ENCODE measurements around the gene APBA2. TPM values are rescaled to one million over a fixed set of nuclear protein-coding genes. Genes with fewer than 3 reads are reported as not detected.

The APBA2 gene
- total and polyA plus RNA-seq, 10 of the 15 experiments (the other 5 are each of a cell fraction or from before 2014, with no cell fraction given) = 0.06 to 0.26 (median 0.07) TPM; not detected in 7

GRCh38 chr15:29090617-29091466 is 205.1 kb downstream of the APBA2 start:
- H3K9me3 ChIP-seq (replicated peaks; ENCODE audit: control insufficient read depth, insufficient read depth, low read length) = no peaks in the 10 kb centered on the region
- H3K4me1 ChIP-seq (ENCODE audit: control insufficient read depth, insufficient read depth, low read length) = no peaks in the 10 kb centered on the region
- ChIA-PET CTCF (interaction anchor here (0.6 to 1.6 kb wide), 10 partner anchors 9 to 650 kb away, joined by 3 to 6 read pairs (median 4); no protein-coding TSS in a partner anchor), RAD21 (ENCODE audit: unreplicated experiment) (no interaction called here), SMC1A (ENCODE audit: uncharacterized antibody, unreplicated experiment) (interaction anchor here (0.7 kb wide), 1 partner anchor 54 kb away, joined by 3 read pairs; no protein-coding TSS in a partner anchor), POLR2A (no interaction called here)
- no TSS peak for BruUV-seq (replicated peaks)
- intact Hi-C loops (cut with micrococcal nuclease; ENCODE audit: unreplicated experiment) (no loop called here), in situ Hi-C loops (cut with MboI) (no loop called here)
- no peak overlapping the region for H3K4me3 ChIP-seq
- H3K9ac ChIP-seq (ENCODE audit: control insufficient read depth, insufficient read depth, low read length) = no peak overlapping the region
- H4K20me1 ChIP-seq (ENCODE audit: control insufficient read depth, insufficient read depth) = no peaks in the 10 kb centered on the region
- no peaks in the 10 kb centered on the region for H3K36me3 ChIP-seq (ENCODE audit: control insufficient read depth in 2 of 2, insufficient read depth in 2 of 2, low read length in 1 of 2)
- DNase-seq (ENCODE audit: low read depth, low spot score) (no peak), ATAC-seq (peak; percentile 78), FAIRE-seq (no peak)
- H3K79me2 ChIP-seq (ENCODE audit: control insufficient read depth, insufficient read depth, low read length) = no peaks in the 10 kb centered on the region
- 23% methylated on average over 14 of the region's 15 CpGs for WGBS (ENCODE audit: insufficient coverage, insufficient replicate concordance, low lambda C conversion rate, missing lambda C conversion rate)
- H3K27ac ChIP-seq (ENCODE audit: control insufficient read depth, insufficient read depth) = no peak overlapping the region
- H3K27me3 ChIP-seq (replicated peaks in 1 of 2; ENCODE audit: control insufficient read depth in 2 of 2, insufficient read depth in 2 of 2, low read length in 1 of 2) = no peaks in the 10 kb centered on the region
- no peak overlapping the region for H3K4me2 ChIP-seq (ENCODE audit: control insufficient read depth, insufficient read depth)
- peak; percentile 38 for TF ChIP-seq RAD21 (IDR thresholded peaks at IDR 0.05; ENCODE audit: insufficient read depth, low read depth, low read length)
- peak; percentile 46 to 78 (median 74) for TF ChIP-seq CTCF (IDR thresholded peaks at IDR 0.05 in 2 of 3, conservative IDR thresholded peaks at IDR 0.05 in 1 of 3; ENCODE audit: control insufficient read depth in 2 of 3, extremely low read depth in 1 of 3, insufficient read depth in 1 of 3, low read depth in 3 of 3, low read length in 3 of 3)
- no peak for TF ChIP-seq ZSCAN29 (IDR thresholded peaks at IDR 0.05)
- no peak overlapping the region for H2AFZ ChIP-seq (ENCODE audit: control insufficient read depth, low read depth, low read length)

GRCh38 chr15:29091666-29092065 is 205.9 kb downstream of the APBA2 start:
- H3K4me2 ChIP-seq (ENCODE audit: control insufficient read depth, insufficient read depth) = no peak overlapping the region
- TF ChIP-seq CREB1 (IDR thresholded peaks at IDR 0.05; ENCODE audit: low read depth) = no peak
- no peak overlapping the region for H3K27ac ChIP-seq (ENCODE audit: control insufficient read depth, insufficient read depth)
- RAD21 ChIA-PET (ENCODE audit: unreplicated experiment) = no interaction called here
- in situ Hi-C loops (cut with MboI) = no loop called here
- CTCF ChIA-PET = interaction anchor here (0.9 to 1.6 kb wide), 2 partner anchors 9 to 11 kb away, joined by 4 to 5 read pairs; no protein-coding TSS in a partner anchor
- H3K27me3 ChIP-seq (replicated peaks in 1 of 2; ENCODE audit: control insufficient read depth in 2 of 2, insufficient read depth in 2 of 2, low read length in 1 of 2) = no peaks in the 10 kb centered on the region
- no peak for DNase-seq (ENCODE audit: low read depth, low spot score)
- no peaks in the 10 kb centered on the region for H3K4me1 ChIP-seq (ENCODE audit: control insufficient read depth, insufficient read depth, low read length)
- H3K9ac ChIP-seq (ENCODE audit: control insufficient read depth, insufficient read depth, low read length) = no peak overlapping the region
- no peak overlapping the region for H2AFZ ChIP-seq (ENCODE audit: control insufficient read depth, low read depth, low read length)
- no peak for FAIRE-seq
- H4K20me1 ChIP-seq (ENCODE audit: control insufficient read depth, insufficient read depth) = no peaks in the 10 kb centered on the region
- ATAC-seq = no peak
- no peak overlapping the region for H3K4me3 ChIP-seq
- SMC1A ChIA-PET (ENCODE audit: uncharacterized antibody, unreplicated experiment) = no interaction called here
- intact Hi-C loops (cut with micrococcal nuclease; ENCODE audit: unreplicated experiment) = no loop called here
- no peaks in the 10 kb centered on the region for H3K36me3 ChIP-seq (ENCODE audit: control insufficient read depth in 2 of 2, insufficient read depth in 2 of 2, low read length in 1 of 2)
- no peaks in the 10 kb centered on the region for H3K9me3 ChIP-seq (replicated peaks; ENCODE audit: control insufficient read depth, insufficient read depth, low read length)
- WGBS (ENCODE audit: insufficient coverage, insufficient replicate concordance, low lambda C conversion rate, missing lambda C conversion rate) = 37% methylated on average over 8 of the region's 8 CpGs
- BruUV-seq (replicated peaks) = no TSS peak
- no peaks in the 10 kb centered on the region for H3K79me2 ChIP-seq (ENCODE audit: control insufficient read depth, insufficient read depth, low read length)
- POLR2A ChIA-PET = no interaction called here
